ENCODE measurements around the gene AKAP7. TPM values are rescaled to one million over a fixed set of nuclear protein-coding genes. Genes with fewer than 3 reads are reported as not detected.

The AKAP7 gene
- polyA plus RNA-seq, 1 donor from 2014 or later: 1.6 TPM

DNA sequence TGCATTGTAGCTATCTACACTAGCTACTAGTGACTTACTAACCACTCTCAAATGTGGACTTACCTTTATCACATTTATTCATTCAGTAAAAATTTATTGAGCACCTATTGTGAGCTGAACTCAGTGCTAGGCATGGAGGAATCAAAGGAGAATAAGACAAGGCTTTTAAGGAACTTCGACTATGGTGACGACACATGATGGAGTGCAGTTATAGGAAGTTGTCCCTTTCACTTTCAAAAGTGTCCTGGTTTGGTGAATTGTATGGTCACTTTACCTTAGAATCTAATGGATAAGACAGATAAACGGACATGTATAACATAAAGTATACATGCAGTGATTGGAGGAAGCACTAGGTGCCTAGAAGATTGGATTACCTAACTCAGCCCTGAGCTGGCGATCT lies 4.3 kb downstream of the AKAP7 start:
- no peak overlapping the region for H3K27ac ChIP-seq (ENCODE audit: low read length)

DNA sequence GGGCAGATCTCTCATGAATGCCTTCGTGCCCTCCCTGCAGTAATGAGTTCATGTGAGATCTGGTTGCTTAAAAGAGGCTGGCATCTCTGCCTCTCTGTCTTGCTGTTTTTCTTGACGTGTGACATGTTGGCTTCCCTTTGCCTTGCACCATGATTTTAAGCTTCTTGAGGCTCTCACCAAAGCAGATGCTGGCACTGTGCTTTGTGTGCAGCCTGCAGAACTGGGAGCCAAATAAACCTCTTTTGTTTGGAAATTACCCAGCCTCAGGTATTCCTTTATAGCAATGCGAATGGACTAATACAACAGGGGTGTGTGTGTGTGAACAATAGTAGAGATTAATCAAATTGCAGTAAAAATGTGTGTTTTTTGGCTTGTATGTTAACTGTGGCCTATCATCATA lies 8.1 kb downstream of the AKAP7 start:
- Histone ChIP-seq H4K20me1 (ENCODE audit: insufficient read depth) (no peaks in the 10 kb centered on the region), H3K9me3 (ENCODE audit: low read length) (no peaks in the 10 kb centered on the region)

More for the DNA sequence above, 4.3 kb downstream of the AKAP7 start:
- no peak overlapping the region for H3K9ac ChIP-seq (ENCODE audit: low read length)
- peaks cover 12% of the 10 kb centered on the region for H3K27me3 ChIP-seq (ENCODE audit: insufficient read depth, low read depth, low read length)
- no peaks in the 10 kb centered on the region for H3K36me3 ChIP-seq (ENCODE audit: insufficient read depth, low read length)
- no peak overlapping the region for H2AFZ ChIP-seq (ENCODE audit: low read depth, low read length)
- H3K79me2 ChIP-seq (replicated peaks; ENCODE audit: insufficient read depth, low read length): no peaks in the 10 kb centered on the region
- no peaks in the 10 kb centered on the region for H4K20me1 ChIP-seq (ENCODE audit: insufficient read depth)
- no peaks in the 10 kb centered on the region for H3K9me3 ChIP-seq (ENCODE audit: low read length)
- TF ChIP-seq EZH2 (IDR thresholded peaks at IDR 0.05; ENCODE audit: borderline replicate concordance, insufficient read depth, low read length, poor library complexity, severe bottlenecking): no peak
- no peak for TF ChIP-seq TAF1 (IDR thresholded peaks at IDR 0.05; ENCODE audit: low read depth)
- no peak for TF ChIP-seq SMC3 (conservative IDR thresholded peaks at IDR 0.05; ENCODE audit: poor library complexity)
- TF ChIP-seq, protein P1, sequence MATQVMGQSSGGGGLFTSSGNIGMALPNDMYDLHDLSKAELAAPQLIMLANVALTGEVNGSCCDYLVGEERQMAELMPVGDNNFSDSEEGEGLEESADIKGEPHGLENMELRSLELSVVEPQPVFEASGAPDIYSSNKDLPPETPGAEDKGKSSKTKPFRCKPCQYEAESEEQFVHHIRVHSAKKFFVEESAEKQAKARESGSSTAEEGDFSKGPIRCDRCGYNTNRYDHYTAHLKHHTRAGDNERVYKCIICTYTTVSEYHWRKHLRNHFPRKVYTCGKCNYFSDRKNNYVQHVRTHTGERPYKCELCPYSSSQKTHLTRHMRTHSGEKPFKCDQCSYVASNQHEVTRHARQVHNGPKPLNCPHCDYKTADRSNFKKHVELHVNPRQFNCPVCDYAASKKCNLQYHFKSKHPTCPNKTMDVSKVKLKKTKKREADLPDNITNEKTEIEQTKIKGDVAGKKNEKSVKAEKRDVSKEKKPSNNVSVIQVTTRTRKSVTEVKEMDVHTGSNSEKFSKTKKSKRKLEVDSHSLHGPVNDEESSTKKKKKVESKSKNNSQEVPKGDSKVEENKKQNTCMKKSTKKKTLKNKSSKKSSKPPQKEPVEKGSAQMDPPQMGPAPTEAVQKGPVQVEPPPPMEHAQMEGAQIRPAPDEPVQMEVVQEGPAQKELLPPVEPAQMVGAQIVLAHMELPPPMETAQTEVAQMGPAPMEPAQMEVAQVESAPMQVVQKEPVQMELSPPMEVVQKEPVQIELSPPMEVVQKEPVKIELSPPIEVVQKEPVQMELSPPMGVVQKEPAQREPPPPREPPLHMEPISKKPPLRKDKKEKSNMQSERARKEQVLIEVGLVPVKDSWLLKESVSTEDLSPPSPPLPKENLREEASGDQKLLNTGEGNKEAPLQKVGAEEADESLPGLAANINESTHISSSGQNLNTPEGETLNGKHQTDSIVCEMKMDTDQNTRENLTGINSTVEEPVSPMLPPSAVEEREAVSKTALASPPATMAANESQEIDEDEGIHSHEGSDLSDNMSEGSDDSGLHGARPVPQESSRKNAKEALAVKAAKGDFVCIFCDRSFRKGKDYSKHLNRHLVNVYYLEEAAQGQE (IDR thresholded peaks at IDR 0.05; ENCODE audit: borderline replicate concordance): no peak
- TF ChIP-seq EP300 (conservative IDR thresholded peaks at IDR 0.05; ENCODE audit: poor library complexity, severe bottlenecking): no peak
- TF ChIP-seq RAD21 (conservative IDR thresholded peaks at IDR 0.05): no peak
- TF ChIP-seq MXI1 (conservative IDR thresholded peaks at IDR 0.05; ENCODE audit: poor library complexity, severe bottlenecking): no peak
- no peaks in the 10 kb centered on the region for H3K9me2 ChIP-seq (ENCODE audit: insufficient read depth, low read length)
- no peak overlapping the region for H3K4me2 ChIP-seq (ENCODE audit: low read length)
- no peak overlapping the region for H3K4me3 ChIP-seq (ENCODE audit: low read length)
- H3F3A ChIP-seq (ENCODE audit: insufficient read depth, low read length, poor library complexity, severe bottlenecking): no peaks in the 10 kb centered on the region

More for the DNA sequence above, 8.1 kb downstream of the AKAP7 start:
- Histone ChIP-seq H3F3A (ENCODE audit: insufficient read depth, low read length, poor library complexity, severe bottlenecking) (no peaks in the 10 kb centered on the region), H3K4me2 (ENCODE audit: low read length) (no peak overlapping the region), H3K79me2 (replicated peaks; ENCODE audit: insufficient read depth, low read length) (no peaks in the 10 kb centered on the region), H3K27ac (ENCODE audit: low read length) (no peak overlapping the region), H3K27me3 (ENCODE audit: insufficient read depth, low read depth, low read length) (no peaks in the 10 kb centered on the region), H2AFZ (ENCODE audit: low read depth, low read length) (no peak overlapping the region), H3K9me2 (ENCODE audit: insufficient read depth, low read length) (no peaks in the 10 kb centered on the region), H3K4me3 (ENCODE audit: low read length) (no peak overlapping the region), H3K9ac (ENCODE audit: low read length) (no peak overlapping the region), H3K36me3 (ENCODE audit: insufficient read depth, low read length) (no peaks in the 10 kb centered on the region)
- TF ChIP-seq SMC3 (conservative IDR thresholded peaks at IDR 0.05; ENCODE audit: poor library complexity) (no peak), POLR2AphosphoS5 (IDR thresholded peaks at IDR 0.05) (no peak), EP300 (conservative IDR thresholded peaks at IDR 0.05; ENCODE audit: poor library complexity, severe bottlenecking) (no peak), MXI1 (conservative IDR thresholded peaks at IDR 0.05; ENCODE audit: poor library complexity, severe bottlenecking) (no peak), RAD21 (conservative IDR thresholded peaks at IDR 0.05) (no peak), EZH2 (IDR thresholded peaks at IDR 0.05; ENCODE audit: borderline replicate concordance, insufficient read depth, low read length, poor library complexity, severe bottlenecking) (no peak), TAF1 (IDR thresholded peaks at IDR 0.05; ENCODE audit: low read depth) (no peak)
- TF ChIP-seq, protein P2, sequence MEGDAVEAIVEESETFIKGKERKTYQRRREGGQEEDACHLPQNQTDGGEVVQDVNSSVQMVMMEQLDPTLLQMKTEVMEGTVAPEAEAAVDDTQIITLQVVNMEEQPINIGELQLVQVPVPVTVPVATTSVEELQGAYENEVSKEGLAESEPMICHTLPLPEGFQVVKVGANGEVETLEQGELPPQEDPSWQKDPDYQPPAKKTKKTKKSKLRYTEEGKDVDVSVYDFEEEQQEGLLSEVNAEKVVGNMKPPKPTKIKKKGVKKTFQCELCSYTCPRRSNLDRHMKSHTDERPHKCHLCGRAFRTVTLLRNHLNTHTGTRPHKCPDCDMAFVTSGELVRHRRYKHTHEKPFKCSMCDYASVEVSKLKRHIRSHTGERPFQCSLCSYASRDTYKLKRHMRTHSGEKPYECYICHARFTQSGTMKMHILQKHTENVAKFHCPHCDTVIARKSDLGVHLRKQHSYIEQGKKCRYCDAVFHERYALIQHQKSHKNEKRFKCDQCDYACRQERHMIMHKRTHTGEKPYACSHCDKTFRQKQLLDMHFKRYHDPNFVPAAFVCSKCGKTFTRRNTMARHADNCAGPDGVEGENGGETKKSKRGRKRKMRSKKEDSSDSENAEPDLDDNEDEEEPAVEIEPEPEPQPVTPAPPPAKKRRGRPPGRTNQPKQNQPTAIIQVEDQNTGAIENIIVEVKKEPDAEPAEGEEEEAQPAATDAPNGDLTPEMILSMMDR (IDR thresholded peaks at IDR 0.05; ENCODE audit: poor library complexity, severe bottlenecking): no peak
- TF ChIP-seq, protein P1 (IDR thresholded peaks at IDR 0.05; ENCODE audit: borderline replicate concordance): no peak

Measured in neural cell (in vitro differentiated cells).